DOHH2 (cell line): ENCODE measurements around the gene PARP8.

Experiments used
- H3F3A ChIP-seq: fragments of 200-600 bp; sonication (generic), shearing (Covaris generic); 2 replicates; pipeline ENCODE4 v1.6.0; 2016; ENCODE audit warnings: antibody characterized with exemption, mild to moderate bottlenecking; ENCODE audit not compliant: control insufficient read depth, insufficient read depth
- H3K27ac ChIP-seq: fragments of 200-600 bp; sonication (generic); 2 replicates; pipeline ENCODE4 v1.5.1; 2014; ENCODE audit warnings: low read depth, mild to moderate bottlenecking, low read length, moderate library complexity
- H3K27me3 ChIP-seq: fragments of 200-600 bp; sonication (generic); 2 replicates; pipeline ENCODE4 v1.6.1; 2014; ENCODE audit warnings: mild to moderate bottlenecking, low read length, mixed read lengths; ENCODE audit not compliant: control insufficient read depth
- H3K36me3 ChIP-seq: fragments of 200-600 bp; sonication (generic); 2 replicates; pipeline ENCODE4 v1.6.1; 2014; ENCODE audit warnings: mild to moderate bottlenecking, low read length, moderate library complexity, mixed read lengths; ENCODE audit not compliant: control insufficient read depth
- H3K4me1 ChIP-seq: fragments of 200-600 bp; sonication (generic); 2 replicates; pipeline ENCODE4 v1.6.1; 2014; ENCODE audit warnings: mild to moderate bottlenecking, low read length, mixed read lengths; ENCODE audit not compliant: control insufficient read depth
- H3K4me2 ChIP-seq: fragments of 200-600 bp; sonication (generic); 2 replicates; pipeline ENCODE4 v1.6.0; 2014; ENCODE audit warnings: mild to moderate bottlenecking, low read length, moderate library complexity
- H3K4me3 ChIP-seq: fragments of 200-600 bp; sonication (generic); 2 replicates; pipeline ENCODE4 v1.5.1; 2014; ENCODE audit warnings: mild to moderate bottlenecking, low read length, mixed read lengths
- H3K79me2 ChIP-seq: fragments of 200-600 bp; sonication (generic); 2 replicates; pipeline ENCODE4 v1.6.1; 2014; ENCODE audit warnings: mild to moderate bottlenecking, low read length, mixed read lengths; ENCODE audit not compliant: control insufficient read depth
- H3K9me2 ChIP-seq: fragments of 200-600 bp; sonication (generic); replicated peaks from 2 replicates; pipeline ENCODE4 v1.6.1; 2014; ENCODE audit warnings: mild to moderate bottlenecking, low read length, mixed read lengths; ENCODE audit not compliant: control insufficient read depth
- H3K9me3 ChIP-seq: fragments of 200-600 bp; sonication (generic); 2 replicates; pipeline ENCODE4 v1.6.1; 2014; ENCODE audit warnings: antibody characterized with exemption, low read length, mixed read lengths; ENCODE audit not compliant: control insufficient read depth, insufficient read depth
- H4K20me1 ChIP-seq: fragments of 200-600 bp; sonication (generic); 2 replicates; pipeline ENCODE4 v1.6.0; 2014; ENCODE audit warnings: low read depth, mild to moderate bottlenecking, antibody characterized with exemption, low read length, moderate library complexity; ENCODE audit not compliant: control insufficient read depth, insufficient read depth
- CTCF ChIP-seq: fragments of 200-600 bp; sonication (generic); IDR thresholded peaks from one replicate; pipeline ENCODE4 v1.5.1; 2014; ENCODE audit warnings: antibody characterized with exemption, mild to moderate bottlenecking, low read depth, low read length; ENCODE audit not compliant: poor library complexity, severe bottlenecking
- EZH2phosphoT487 ChIP-seq: fragments of 200-600 bp; sonication (generic); IDR thresholded peaks from 2 replicates; pipeline ENCODE4 v1.6.1; 2017; ENCODE audit warnings: borderline replicate concordance, mild to moderate bottlenecking, antibody characterized with exemption, low read length, moderate library complexity, mixed read lengths

Gene PARP8

GRCh38 chr5:50889790-50890189 lies 223.4 kb downstream of the PARP8 start:
- Histone ChIP-seq H3F3A (no peaks in the 10 kb centered on the region), H3K79me2 (no peaks in the 10 kb centered on the region), H3K4me1 (no peaks in the 10 kb centered on the region), H3K27ac (no peak overlapping the region), H3K36me3 (no peaks in the 10 kb centered on the region), H3K9me2 (no peaks in the 10 kb centered on the region), H3K4me3 (no peak overlapping the region), H4K20me1 (no peaks in the 10 kb centered on the region), H3K27me3 (no peaks in the 10 kb centered on the region), H3K4me2 (no peak overlapping the region), H3K9me3 (no peaks in the 10 kb centered on the region)
- TF ChIP-seq CTCF = no peak
- no peak for TF ChIP-seq EZH2phosphoT487
